Nephron progenitor cell (in vitro differentiated cells): ENCODE data around the gene GALNT2.

Source experiments
- DNase-seq: peaks from one replicate; pipeline ENCODE4 v3.0.0; 2021
- H3K27ac Mint-ChIP-seq: 2 replicates; pipeline ENCODE4 v1.8.0; 2021; ENCODE audit warnings: mild to moderate bottlenecking, moderate library complexity, mixed read lengths
- H3K27me3 Mint-ChIP-seq: 2 replicates; pipeline ENCODE4 v1.8.0; 2021; ENCODE audit warnings: mild to moderate bottlenecking, low read depth, mixed read lengths; ENCODE audit not compliant: poor library complexity
- H3K36me3 Mint-ChIP-seq: 2 replicates; pipeline ENCODE4 v1.8.0; 2021; ENCODE audit warnings: low read depth, mixed read lengths
- H3K4me1 Mint-ChIP-seq: 2 replicates; pipeline ENCODE4 v1.8.0; 2021; ENCODE audit warnings: mixed read lengths
- H3K4me3 Mint-ChIP-seq: 2 replicates; pipeline ENCODE4 v1.8.0; 2021; ENCODE audit warnings: mild to moderate bottlenecking, moderate library complexity, mixed read lengths
- H3K9me3 Mint-ChIP-seq: 2 replicates; pipeline ENCODE4 v1.8.0; 2021; ENCODE audit warnings: mild to moderate bottlenecking, moderate library complexity, mixed read lengths
- CTCF ChIP-seq: fragments of 200-600 bp; sonication (generic); IDR thresholded peaks from 2 replicates; pipeline ENCODE4 v1.5.0; 2021; ENCODE audit warnings: antibody characterized with exemption

GALNT2 gene

GRCh38 chr1:230158415-230159291 is 91.6 kb downstream of the GALNT2 start:
- no peak for DNase-seq
- no peaks in the 10 kb centered on the region for H3K27me3 Mint-ChIP-seq
- peaks cover 17% of the 10 kb centered on the region for H3K36me3 Mint-ChIP-seq
- H3K4me1 Mint-ChIP-seq, result peaks cover 48% of the 10 kb centered on the region
- H3K9me3 Mint-ChIP-seq, result peaks cover 5% of the 10 kb centered on the region
- no peak overlapping the region for H3K4me3 Mint-ChIP-seq
- H3K27ac Mint-ChIP-seq, result no peak overlapping the region
- no peak for TF ChIP-seq CTCF

GRCh38 chr1:230159580-230159979 is 92.5 kb downstream of the GALNT2 start:
- Mint-ChIP-seq H3K27ac (no peak overlapping the region), H3K27me3 (no peaks in the 10 kb centered on the region), H3K4me1 (peaks cover 38% of the 10 kb centered on the region)

GRCh38 chr1:230160957-230161771 is 94.1 kb downstream of the GALNT2 start:
- Mint-ChIP-seq H3K4me3 (no peak overlapping the region), H3K36me3 (peaks cover 20% of the 10 kb centered on the region), H3K9me3 (peaks cover 5% of the 10 kb centered on the region), H3K4me1 (peaks cover 28% of the 10 kb centered on the region), H3K27me3 (no peaks in the 10 kb centered on the region), H3K27ac (no peak overlapping the region)
- TF ChIP-seq CTCF, result no peak
- no peak for DNase-seq

More at GRCh38 chr1:230159580-230159979, 92.5 kb downstream of the GALNT2 start:
- Mint-ChIP-seq H3K4me3 (no peak overlapping the region), H3K9me3 (peaks cover 5% of the 10 kb centered on the region), H3K36me3 (peaks cover 17% of the 10 kb centered on the region)
- no peak for DNase-seq
- TF ChIP-seq CTCF, result no peak

GRCh38 chr1:230163205-230163604 is 96.2 kb downstream of the GALNT2 start:
- no peak overlapping the region for H3K4me3 Mint-ChIP-seq
- peaks cover 30% of the 10 kb centered on the region for H3K4me1 Mint-ChIP-seq
- peaks cover 18% of the 10 kb centered on the region for H3K36me3 Mint-ChIP-seq
- H3K9me3 Mint-ChIP-seq, result peaks cover 11% of the 10 kb centered on the region
- TF ChIP-seq CTCF, result no peak
- DNase-seq, result no peak
- no peak overlapping the region for H3K27ac Mint-ChIP-seq
- H3K27me3 Mint-ChIP-seq, result peaks cover 3% of the 10 kb centered on the region

- TF ChIP-seq CTCF, result no peak
- Mint-ChIP-seq H3K4me1 (peaks cover 26% of the 10 kb centered on the region), H3K27me3 (peaks cover 3% of the 10 kb centered on the region), H3K9me3 (peaks cover 11% of the 10 kb centered on the region), H3K27ac (no peak overlapping the region), H3K4me3 (no peak overlapping the region), H3K36me3 (peaks cover 18% of the 10 kb centered on the region)
- DNase-seq, result no peak
Measured at GRCh38 chr1:230163719-230164118, 96.7 kb downstream of the GALNT2 start.
